ENCODE measurements around the gene PARVG. TPM values are rescaled to one million over a fixed set of nuclear protein-coding genes. Genes with fewer than 3 reads are reported as not detected.

The PARVG gene
- total RNA-seq, 1 donor from 2014 or later, result not detected

- DNase-seq (ENCODE audit: extremely low read depth, low read depth, low spot score), result no peak
Observed at GRCh38 chr22:44193535-44193891, 12.8 kb downstream of the PARVG start.

DNA sequence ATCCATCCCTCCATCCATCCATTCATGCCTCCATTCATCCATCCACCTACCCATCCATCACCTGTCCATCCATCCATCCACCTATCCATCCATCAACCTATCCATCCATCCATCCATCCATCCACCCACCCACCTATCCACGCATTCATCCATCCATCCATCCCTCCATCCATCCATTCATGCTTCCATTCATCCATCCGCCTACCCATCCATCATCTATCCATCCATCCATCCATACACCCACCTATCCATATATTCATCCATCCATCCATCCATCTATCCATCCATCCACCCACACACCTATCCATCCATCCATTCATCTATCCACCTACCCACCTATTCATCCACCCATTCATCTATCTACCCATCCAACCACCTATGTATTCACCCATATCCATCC is 13.8 kb downstream of the PARVG start:
- DNase-seq (ENCODE audit: extremely low read depth, low read depth, low spot score), result no peak

DNA sequence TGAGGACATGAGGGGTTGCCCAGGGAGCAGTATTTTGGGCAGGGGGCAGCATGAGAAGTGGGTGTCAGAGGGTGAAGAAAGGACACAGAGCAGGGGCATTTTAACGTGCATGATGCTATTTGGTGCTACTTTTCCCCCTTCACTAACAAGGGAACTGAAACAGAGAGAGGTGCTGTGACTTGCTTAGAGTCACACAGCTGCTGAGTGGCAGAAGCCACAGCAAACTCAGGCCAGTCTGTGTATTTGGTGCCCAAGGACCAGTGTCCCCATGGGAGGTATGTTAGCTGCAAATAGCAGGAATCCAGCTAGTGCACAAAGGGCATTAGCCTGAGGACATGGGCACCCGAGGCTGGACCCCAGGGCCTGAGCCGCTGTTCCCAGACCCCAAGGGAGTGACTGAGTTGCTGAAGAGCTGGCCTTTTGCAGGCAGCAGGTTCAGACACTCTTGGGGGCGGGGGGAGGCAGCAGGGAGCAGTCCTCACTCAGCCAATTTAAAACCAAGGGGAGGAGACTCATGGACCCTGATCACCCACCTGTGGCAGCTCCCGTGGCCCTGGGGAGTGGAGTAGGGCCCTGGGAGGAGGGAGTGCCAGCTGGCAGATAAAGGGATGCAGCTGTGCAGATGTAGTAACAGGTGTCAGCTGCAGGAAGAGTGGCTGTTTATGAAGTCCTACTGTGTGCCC is 14.6 kb downstream of the PARVG start:
- no peak for DNase-seq (ENCODE audit: extremely low read depth, low read depth, low spot score)

GRCh38 chr22:44196241-44196640 is 15.5 kb downstream of the PARVG start:
- no peak for DNase-seq (ENCODE audit: extremely low read depth, low read depth, low spot score)

DNA sequence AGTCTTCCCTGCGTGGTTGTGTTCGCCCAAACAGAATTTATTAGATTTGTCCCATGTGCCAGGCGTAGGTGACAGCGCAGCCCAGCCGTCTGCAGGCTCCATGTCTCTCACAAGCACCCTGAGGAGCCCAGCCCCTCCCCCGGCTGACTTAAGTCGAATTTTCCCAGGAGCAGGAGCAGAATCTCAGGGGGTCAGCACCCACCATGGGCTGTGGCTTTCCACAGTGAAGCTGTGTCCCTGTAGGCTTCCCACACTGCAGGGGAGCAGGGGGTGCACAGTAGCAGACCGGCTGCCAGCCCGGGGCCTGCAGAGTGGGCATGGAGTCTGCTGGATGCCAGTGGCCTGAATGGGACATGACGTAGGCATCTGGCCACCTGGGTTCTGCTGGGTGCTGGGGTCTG is 16.0 kb downstream of the PARVG start:
- DNase-seq (ENCODE audit: extremely low read depth, low read depth, low spot score), result no peak

DNA sequence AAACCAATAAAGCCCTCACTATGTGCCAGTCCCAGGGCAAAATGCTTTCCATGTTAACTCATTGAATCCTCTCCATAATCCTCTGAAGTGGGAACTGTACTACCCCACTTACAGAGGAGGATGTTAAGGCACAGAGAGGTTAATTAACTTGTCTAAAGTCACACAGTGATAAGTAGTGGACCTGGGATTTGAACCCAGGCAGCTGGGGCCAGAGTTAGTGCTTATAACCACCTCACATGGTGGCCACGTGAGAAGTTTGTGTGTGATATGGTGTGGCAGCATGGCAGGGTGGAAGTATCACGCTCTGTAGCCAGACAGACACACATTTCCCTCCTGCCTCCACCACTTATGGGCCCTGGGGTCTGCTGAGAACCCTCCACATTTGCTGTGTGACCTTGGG is 16.5 kb downstream of the PARVG start:
- DNase-seq (ENCODE audit: extremely low read depth, low read depth, low spot score), result no peak

DNA sequence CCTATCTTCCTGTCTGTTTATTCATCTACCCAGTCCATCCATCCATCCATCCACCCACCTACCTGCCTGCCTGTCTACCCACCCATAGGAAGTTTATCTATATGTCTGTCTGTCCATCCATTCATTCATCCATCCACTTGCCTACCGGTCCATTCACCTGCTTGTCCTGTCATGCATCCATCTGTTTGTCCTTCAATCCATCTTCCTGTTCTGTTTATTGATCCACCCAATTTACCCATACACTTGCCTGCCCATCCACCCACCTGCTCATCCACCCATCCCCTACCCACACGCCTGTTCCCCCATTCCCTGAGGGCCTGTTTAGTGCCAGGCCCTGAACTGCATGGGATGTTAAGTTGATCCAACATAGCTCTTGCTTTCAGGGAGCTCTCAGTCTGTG is 18.4 kb downstream of the PARVG start:
- no peak for DNase-seq (ENCODE audit: extremely low read depth, low read depth, low spot score)

GRCh38 chr22:44199866-44200265 is 19.1 kb downstream of the PARVG start:
- DNase-seq (ENCODE audit: extremely low read depth, low read depth, low spot score), result no peak

GRCh38 chr22:44200451-44200850 is 19.7 kb downstream of the PARVG start:
- no peak for DNase-seq (ENCODE audit: extremely low read depth, low read depth, low spot score)

- DNase-seq (ENCODE audit: extremely low read depth, low read depth, low spot score), result no peak
Observed at GRCh38 chr22:44200855-44201550, 20.3 kb downstream of the PARVG start.

DNA sequence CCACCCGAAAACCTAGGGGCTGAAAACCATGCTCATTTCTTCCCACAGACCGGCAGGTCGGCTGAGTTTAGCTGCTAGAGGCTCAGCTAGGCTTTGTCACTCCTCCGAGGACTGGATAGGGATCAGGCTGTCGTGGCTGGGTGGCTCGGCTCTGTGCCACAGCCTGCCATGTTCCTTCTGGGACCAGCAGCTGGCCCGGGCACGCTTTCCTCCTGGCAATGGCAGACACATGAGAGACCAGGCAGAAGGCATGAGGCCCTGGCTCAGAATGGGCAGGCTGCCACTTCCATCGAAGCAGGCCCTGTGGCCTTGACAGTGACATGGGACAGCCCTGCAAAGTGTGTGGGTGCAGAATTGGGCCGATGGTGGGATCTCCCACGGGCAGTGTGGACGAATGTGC is 20.9 kb downstream of the PARVG start:
- no peak for DNase-seq (ENCODE audit: extremely low read depth, low read depth, low spot score)

GRCh38 chr22:44202261-44202789 is 21.6 kb downstream of the PARVG start:
- no peak for DNase-seq (ENCODE audit: extremely low read depth, low read depth, low spot score)

DNA sequence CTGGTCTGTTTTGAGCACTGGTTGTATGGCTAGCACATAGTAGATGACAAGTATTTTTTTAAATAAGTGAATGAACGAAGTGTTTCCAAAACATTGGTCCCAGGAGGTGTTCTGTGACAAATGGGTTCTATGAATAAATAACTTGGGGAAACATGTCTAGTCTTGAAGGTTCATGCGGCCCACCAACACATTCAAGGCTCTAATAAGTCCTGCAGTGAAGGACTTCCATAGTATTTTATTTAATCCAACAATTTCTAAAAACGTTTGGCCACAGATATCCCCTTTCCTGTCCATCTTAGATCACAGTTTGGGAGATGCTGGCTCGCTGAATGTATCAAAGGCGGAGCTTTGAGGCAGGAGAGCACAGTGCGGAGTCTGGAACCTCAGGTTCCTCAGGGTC is 22.5 kb downstream of the PARVG start:
- no peak for DNase-seq (ENCODE audit: extremely low read depth, low read depth, low spot score)

DNA sequence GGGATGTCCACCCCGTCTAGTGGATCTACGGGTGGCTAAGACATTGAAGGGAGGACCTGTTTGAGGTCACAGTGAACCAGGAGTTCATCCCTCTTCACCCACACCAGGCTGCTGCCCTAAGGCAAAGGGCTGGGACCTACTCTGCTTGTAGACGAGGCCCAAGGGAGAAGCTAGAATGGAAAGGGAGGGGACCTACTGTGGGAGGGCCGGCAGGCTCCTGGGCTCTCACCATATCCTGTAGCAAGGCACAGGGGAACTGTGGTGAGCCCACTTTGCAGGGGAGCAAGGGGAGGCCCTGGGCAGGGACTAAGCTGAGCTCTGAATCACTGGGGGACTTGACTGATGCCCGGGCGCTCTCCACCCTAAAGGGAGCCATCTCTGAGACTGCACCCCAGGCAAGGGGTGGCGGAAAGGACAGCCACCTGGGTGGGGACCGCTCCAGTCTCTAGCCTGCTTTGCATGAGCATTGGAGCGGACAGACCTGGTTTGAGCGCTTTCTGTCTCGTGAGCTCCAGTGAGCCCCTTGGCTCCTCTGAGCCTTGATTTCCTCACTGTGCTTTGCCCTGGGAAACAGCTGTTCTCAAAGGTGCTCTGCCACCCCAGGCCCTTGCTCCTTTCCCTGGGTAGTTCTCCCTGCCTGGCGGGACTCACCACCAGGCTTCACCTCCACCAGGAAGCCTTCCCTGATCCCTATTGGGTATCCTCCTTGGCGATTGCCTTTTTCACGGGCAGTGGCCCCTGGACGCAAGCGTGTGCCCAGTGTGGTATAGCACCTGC is 24.2 kb downstream of the PARVG start:
- no peak for DNase-seq (ENCODE audit: extremely low read depth, low read depth, low spot score)

DNA sequence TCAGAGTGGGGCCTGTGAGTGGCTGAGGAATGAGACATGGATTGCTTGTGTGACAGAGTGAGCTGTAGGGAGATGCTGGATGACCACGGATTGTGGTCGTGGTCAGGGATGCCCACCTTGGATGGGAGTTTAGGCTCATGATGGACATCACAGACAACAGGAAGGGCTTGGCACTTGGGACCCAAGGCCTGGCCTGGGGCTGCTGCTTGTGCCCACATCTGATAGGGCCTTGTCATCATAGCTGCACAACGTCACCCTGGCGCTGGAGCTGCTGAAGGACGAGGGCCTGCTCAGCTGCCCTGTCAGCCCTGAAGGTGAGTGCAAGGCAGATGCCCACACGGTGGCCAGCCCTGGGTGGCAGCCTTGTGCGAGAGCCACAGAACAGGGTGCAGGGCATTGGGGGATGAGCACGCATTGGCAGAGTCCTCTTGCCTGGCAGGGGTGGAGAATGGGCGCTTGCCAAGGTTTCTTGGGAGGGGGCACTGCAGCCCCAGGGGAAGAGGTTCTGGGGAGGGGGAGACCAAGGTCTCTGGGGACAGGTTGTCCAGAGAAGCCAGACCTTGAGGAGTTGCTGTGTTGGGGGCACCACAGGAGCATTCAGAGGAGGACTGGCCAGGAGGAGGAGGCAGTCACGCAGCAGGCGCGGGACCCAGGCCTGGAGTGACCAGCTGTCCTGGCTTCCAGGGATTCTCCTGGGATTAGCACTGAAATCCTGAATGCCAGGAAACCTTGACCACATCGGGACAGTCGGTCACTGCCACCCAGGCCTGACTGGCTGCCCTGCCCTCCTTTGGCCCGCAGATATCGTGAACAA is 25.0 kb downstream of the PARVG start:
- no peak for DNase-seq (ENCODE audit: extremely low read depth, low read depth, low spot score)

DNA sequence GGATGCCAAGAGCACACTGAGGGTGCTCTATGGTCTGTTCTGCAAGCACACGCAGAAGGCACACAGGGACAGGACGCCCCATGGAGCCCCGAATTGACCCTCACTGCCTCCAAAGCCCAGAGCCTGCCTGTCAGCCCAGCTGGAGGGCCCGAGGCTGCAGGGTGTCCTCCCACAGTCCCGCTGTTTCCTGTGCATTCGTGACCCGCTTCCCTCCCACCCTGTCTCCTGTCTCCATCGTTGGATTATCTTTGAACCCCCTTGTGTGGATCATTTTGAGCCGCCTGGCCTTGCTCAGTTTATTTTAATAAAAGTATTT is 25.6 kb downstream of the PARVG start:
- no peak for DNase-seq (ENCODE audit: extremely low read depth, low read depth, low spot score)

- DNase-seq (ENCODE audit: extremely low read depth, low read depth, low spot score), result no peak
Observed at GRCh38 chr22:44206696-44207095, 26.0 kb downstream of the PARVG start.

GRCh38 chr22:44207173-44207980 is 26.7 kb downstream of the PARVG start:
- DNase-seq (ENCODE audit: extremely low read depth, low read depth, low spot score), result no peak

GRCh38 chr22:44207981-44208317 is 27.2 kb downstream of the PARVG start:
- no peak for DNase-seq (ENCODE audit: extremely low read depth, low read depth, low spot score)

DNA sequence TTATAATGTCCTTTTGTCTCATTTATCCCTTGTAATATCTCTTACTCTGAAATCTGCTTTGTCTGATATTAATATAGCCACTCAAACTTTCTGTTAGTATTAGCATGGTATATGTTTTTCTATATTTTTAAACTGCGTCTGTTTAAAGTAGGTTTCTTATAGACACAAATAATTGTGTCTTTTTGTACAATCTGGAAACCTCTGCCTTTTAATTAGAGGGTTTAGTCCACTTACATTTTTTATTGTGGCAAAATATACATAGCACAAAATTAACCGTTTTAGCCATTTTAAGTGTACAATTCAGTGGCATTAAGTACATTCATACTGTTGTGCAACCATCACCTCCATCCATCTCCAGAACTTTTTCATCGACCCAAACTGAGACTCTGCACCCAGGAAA is 28.6 kb downstream of the PARVG start:
- DNase-seq (ENCODE audit: extremely low read depth, low read depth, low spot score), result no peak
